B cell (primary cell): ENCODE results near the gene PRR7. TPM values are rescaled to one million over a fixed set of nuclear protein-coding genes. Genes with fewer than 3 reads are reported as not detected.
A peak's percentile ranks its signal among the peaks of the same experiment; 100 is the strongest.

Source experiments
- ATAC-seq: fragments of 200-7000 bp; cut with Tn5 transposase; one replicate; pipeline ENCODE4 v1.10.0; 2021; ENCODE audit warnings: low read depth, mild to moderate bottlenecking, moderate number of reproducible peaks, moderate library complexity
- CTCF ChIA-PET: fragments of 350-600 bp; sonication (Branson Sonifier 250); formaldehyde crosslinking; loops from one replicate; lab custom pipeline; 2021; ENCODE audit warnings: antibody characterized with exemption, inconsistent platforms; lab: Charles Lee
- POLR2A ChIA-PET: fragments of 350-600 bp; sonication (Branson Sonifier 250); formaldehyde crosslinking; loops from one replicate; lab custom pipeline; 2021; ENCODE audit warnings: antibody characterized with exemption; lab: Charles Lee
- DNase-seq: peaks from one replicate; pipeline ENCODE4 v3.0.0; 2013
- H2AFZ ChIP-seq: 2 replicates; pipeline ENCODE4 v1.6.1; 2012; ENCODE audit warnings: mild to moderate bottlenecking, low read depth, low read length; ENCODE audit not compliant: insufficient read depth, poor library complexity, severe bottlenecking
- H3K27ac ChIP-seq, 2 donors: 1 replicate in 1 of 2; 2 replicates in 1 of 2; pipeline ENCODE4 v1.5.1; 2012 to 2013; ENCODE audit warnings: low read length in 2 of 2, mild to moderate bottlenecking in 2 of 2, moderate library complexity in 1 of 2
- H3K27me3 ChIP-seq, 4 experiments: fragments of 200-600 bp in 1 of 4; sonication (generic) in 1 of 4; replicated peaks in 1 of 4; 1 replicate in 2 of 4; 2 replicates in 2 of 4; pipeline versions ENCODE4 v1.6.1 to v1.7.0; 2013 to 2016; ENCODE audit warnings: low read length in 3 of 4, mild to moderate bottlenecking in 2 of 4, mixed read lengths in 1 of 4, moderate library complexity in 1 of 4; ENCODE audit not compliant: insufficient read depth in 4 of 4, control insufficient read depth in 3 of 4; ENCODE audit errors: control extremely low read depth in 1 of 4
- H3K36me3 ChIP-seq, 2 experiments: replicated peaks in 1 of 2; 1 replicate in 1 of 2; 2 replicates in 1 of 2; pipeline versions ENCODE4 v1.6.1 to v1.7.1; 2013; ENCODE audit warnings: low read length in 1 of 2; ENCODE audit not compliant: insufficient read depth in 2 of 2, control insufficient read depth in 1 of 2; ENCODE audit errors: control extremely low read depth in 1 of 2, extremely low read depth in 1 of 2
- H3K4me1 ChIP-seq, 2 donors: fragments of 200-600 bp in 1 of 2; sonication (generic) in 1 of 2; 1 replicate in 1 of 2; 2 replicates in 1 of 2; pipeline versions ENCODE4 v1.5.1 to v1.6.1; 2013 to 2017; ENCODE audit warnings: low read length in 2 of 2; ENCODE audit not compliant: control insufficient read depth in 2 of 2, insufficient read depth in 2 of 2
- H3K4me2 ChIP-seq: replicated peaks from 2 replicates; pipeline ENCODE3; 2012; ENCODE audit warnings: mild to moderate bottlenecking, low read depth, low read length; ENCODE audit not compliant: poor library complexity, severe bottlenecking
- H3K4me3 ChIP-seq, 5 experiments: fragments of 200-600 bp in 1 of 5; sonication (generic) in 1 of 5; 1 replicate in 3 of 5; 2 replicates in 2 of 5; pipeline versions ENCODE4 v1.5.1 to v1.7.0; 2011 to 2016; ENCODE audit warnings: low read length in 4 of 5, mild to moderate bottlenecking in 4 of 5, low read depth in 2 of 5, control low read depth in 1 of 5, moderate library complexity in 1 of 5; ENCODE audit not compliant: insufficient read depth in 1 of 5; ENCODE audit errors: control extremely low read depth in 1 of 5, extremely low read depth in 1 of 5
- H3K79me2 ChIP-seq: fragments of 200-600 bp; sonication (generic); one replicate; pipeline ENCODE4 v1.6.0; 2016; ENCODE audit warnings: low read length; ENCODE audit not compliant: control insufficient read depth, insufficient read depth
- H3K9ac ChIP-seq: fragments of 200-600 bp; sonication (generic); 2 replicates; pipeline ENCODE4 v1.6.1; 2017; ENCODE audit warnings: mild to moderate bottlenecking, low read length, moderate library complexity
- H3K9me3 ChIP-seq, 3 donors: one replicate each; pipeline versions ENCODE4 v1.6.1 to v1.7.1; 2013; ENCODE audit warnings: low read length in 2 of 3; ENCODE audit not compliant: control insufficient read depth in 2 of 3, insufficient read depth in 1 of 3; ENCODE audit errors: control extremely low read depth in 1 of 3
- H4K20me1 ChIP-seq: 2 replicates; pipeline ENCODE4 v1.6.0; 2012; ENCODE audit warnings: mild to moderate bottlenecking, low read length; ENCODE audit not compliant: insufficient read depth, control insufficient read depth, poor library complexity, severe bottlenecking
- H3K27ac Mint-ChIP-seq: one replicate; pipeline ENCODE4 v1.8.0; 2021; ENCODE audit warnings: mixed read lengths
- H3K27me3 Mint-ChIP-seq: one replicate; pipeline ENCODE4 v1.8.0; 2021; ENCODE audit warnings: mixed read lengths
- H3K4me1 Mint-ChIP-seq: one replicate; pipeline ENCODE4 v1.8.0; 2021; ENCODE audit warnings: mixed read lengths
- H3K4me3 Mint-ChIP-seq: one replicate; pipeline ENCODE4 v1.8.0; 2021; ENCODE audit warnings: mixed read lengths
- H3K9me3 Mint-ChIP-seq: one replicate; pipeline ENCODE4 v1.8.0; 2022; ENCODE audit warnings: mixed read lengths; ENCODE audit not compliant: insufficient read depth
- CTCF ChIP-seq: fragments of 200-600 bp; IDR thresholded peaks from one replicate; pipeline ENCODE4 v1.8.0; 2022; ENCODE audit warnings: antibody characterized with exemption, mild to moderate bottlenecking
- EZH2 ChIP-seq: IDR thresholded peaks from 2 replicates; pipeline ENCODE4 v1.6.1; 2012; ENCODE audit warnings: borderline replicate concordance, low read depth, mild to moderate bottlenecking, moderate library complexity, low read length; ENCODE audit not compliant: insufficient read depth, poor library complexity, severe bottlenecking
- WGBS: methylation state at CpG from one replicate; pipeline ENCODE4 v1.1.5; 2013; ENCODE audit warnings: missing lambda C conversion rate; ENCODE audit not compliant: insufficient coverage; 5-methylcytosine and 5-hydroxymethylcytosine counted together
- intact Hi-C: fragments of 100-400 bp; cut with micrococcal nuclease; formaldehyde crosslinking; loops from one replicate; pipeline ENCODE4 v1.10.0; 2022
- polyA plus RNA-seq: library from polyadenylated mRNA; depleted of rRNA; stranded (reverse); fragments of >200 nt; gene quantifications from 2 replicates; pipeline ENCODE4 v1.2.3, GENCODE V29; 2012
- total RNA-seq, 2 donors: library from RNA; stranded (reverse); fragments of 120-200 nt in 1 of 2; gene quantifications; 1 replicate in 1 of 2; 2 replicates in 1 of 2; pipeline versions ENCODE4 v1.2.3 to v1.2.4, GENCODE V29; 2013 to 2022

Gene PRR7
- total and polyA plus RNA-seq, 2 donors (not counting 1 experiment from before 2014, with no cell fraction given) = 4.8 to 84.4 TPM

- intact Hi-C loops = no loop called here
- peaks cover 13% of the 10 kb centered on the region for H3K27me3 Mint-ChIP-seq
- H3K9me3 Mint-ChIP-seq = no peaks in the 10 kb centered on the region
- ChIA-PET CTCF (interaction anchor here (1.7 to 2.4 kb wide), 4 partner anchors 16 to 83 kb away, joined by 4 to 10 read pairs (median 8); no protein-coding TSS in a partner anchor), POLR2A (interaction anchor here (0.5 to 0.6 kb wide), 2 partner anchors 11 to 20 kb away, joined by 5 to 7 read pairs; no protein-coding TSS in a partner anchor)
- H3K36me3 ChIP-seq = no peaks in the 10 kb centered on the region
- H3K79me2 ChIP-seq = no peaks in the 10 kb centered on the region
- ATAC-seq = peak; percentile 39
- peak within 1 kb of the TSS; percentile 96 for H3K4me2 ChIP-seq
- no peak for DNase-seq
- H3K9me3 ChIP-seq = no peaks in the 10 kb centered on the region
- H3K27ac ChIP-seq = no peak within 1 kb of the TSS
- peaks cover 11% of the 10 kb centered on the region for H4K20me1 ChIP-seq
- H3K9ac ChIP-seq = peak within 1 kb of the TSS; percentile 57
- peak within 1 kb of the TSS; percentile 65 for H2AFZ ChIP-seq
- peaks cover 19% of the 10 kb centered on the region for H3K4me1 Mint-ChIP-seq
- H3K4me3 ChIP-seq = peak within 1 kb of the TSS in 3 of 5 experiments; percentile 41 to 60 (median 49)
- peaks cover 7 to 19% of the 10 kb centered on the region in 2 donors for H3K4me1 ChIP-seq
- peaks cover 0 to 24% (median 7%) of the 10 kb centered on the region in 4 experiments for H3K27me3 ChIP-seq
- TF ChIP-seq EZH2 (no peak), CTCF (no peak)
- WGBS = 2% methylated on average over 47 of the region's 69 CpGs
- peak within 1 kb of the TSS; percentile 81 for H3K4me3 Mint-ChIP-seq
- peak within 1 kb of the TSS; percentile 50 for H3K27ac Mint-ChIP-seq
Observed at GRCh38 chr5:177473443-177474001, 26.9 kb downstream of the PRR7 start, which contains the start of gene DBN1. DBN1 (minus strand) TSS chr5:177473634; CDS start chr5:177473521, 113 bp downstream.

GRCh38 chr5:177474002-177474476, 27.4 kb downstream of the PRR7 start:
- Histone ChIP-seq H3K27me3 (peaks cover 0 to 24% (median 7%) of the 10 kb centered on the region in 4 experiments), H3K79me2 (no peaks in the 10 kb centered on the region), H3K36me3 (no peaks in the 10 kb centered on the region), H3K9ac (no peak overlapping the region), H4K20me1 (peaks cover 11% of the 10 kb centered on the region), H2AFZ (no peak overlapping the region), H3K4me3 (no peak overlapping the region), H3K4me1 (peaks cover 12 to 25% of the 10 kb centered on the region in 2 donors), H3K27ac (no peak overlapping the region), H3K9me3 (no peaks in the 10 kb centered on the region), H3K4me2 (peak overlapping the region; percentile 96)
- CTCF ChIA-PET = interaction anchor here (1.7 to 2.4 kb wide), 3 partner anchors 17 to 83 kb away, joined by 4 to 10 read pairs (median 5); no protein-coding TSS in a partner anchor
- Mint-ChIP-seq H3K4me1 (peaks cover 24% of the 10 kb centered on the region), H3K4me3 (peak overlapping the region; percentile 78), H3K9me3 (no peaks in the 10 kb centered on the region), H3K27ac (peak overlapping the region; percentile 50), H3K27me3 (peaks cover 13% of the 10 kb centered on the region)
- DNase-seq (no peak), ATAC-seq (no peak)
- intact Hi-C loops = no loop called here
- POLR2A ChIA-PET = interaction anchor here (0.5 to 0.6 kb wide), 2 partner anchors 10 to 19 kb away, joined by 5 to 7 read pairs; no protein-coding TSS in a partner anchor
- WGBS = 85% methylated on average over 7 of the region's 7 CpGs
- no peak for TF ChIP-seq CTCF
- TF ChIP-seq EZH2 = no peak
